OCI-LY3 (cell line): ENCODE results near the gene RMND5B.

ENCODE experiments used
- H2AFZ ChIP-seq: fragments of 200-600, 300-600 bp; shearing (Covaris generic); 2 replicates; pipeline ENCODE4 v1.6.0; 2014; ENCODE audit warnings: antibody characterized with exemption, low read depth, low read length
- H3K27ac ChIP-seq: fragments of 200-600, 300-600 bp; sonication (generic); 2 replicates; pipeline ENCODE4 v1.5.1; 2014; ENCODE audit warnings: mild to moderate bottlenecking, low read length, moderate library complexity, mixed read lengths
- H3K27me3 ChIP-seq: fragments of 200-600, 300-600 bp; sonication (generic); 2 replicates; pipeline ENCODE4 v1.6.1; 2014; ENCODE audit warnings: low read depth, low read length, mixed read lengths
- H3K36me3 ChIP-seq: fragments of 200-600, 300-600 bp; sonication (generic); replicated peaks from 2 replicates; pipeline ENCODE3; 2014; ENCODE audit warnings: low read depth, low read length, mixed read lengths
- H3K4me1 ChIP-seq: fragments of 300-600, 200-600 bp; sonication (generic); 2 replicates; pipeline ENCODE4 v1.6.1; 2014; ENCODE audit warnings: low read length, mixed read lengths
- H3K4me2 ChIP-seq: fragments of 200-600, 300-600 bp; sonication (generic); 2 replicates; pipeline ENCODE4 v1.6.1; 2014; ENCODE audit warnings: low read length, mixed read lengths
- H3K4me3 ChIP-seq: fragments of 300-600, 200-600 bp; sonication (generic); 2 replicates; pipeline ENCODE4 v1.5.1; 2014; ENCODE audit warnings: antibody characterized with exemption, mild to moderate bottlenecking, low read length, moderate library complexity
- H3K79me2 ChIP-seq: fragments of 300-600, 200-600 bp; shearing (Covaris generic); 2 replicates; pipeline ENCODE4 v1.6.1; 2014; ENCODE audit warnings: mild to moderate bottlenecking, low read length, mixed read lengths
- H3K9ac ChIP-seq: fragments of 300-600, 200-600 bp; shearing (Covaris generic); 2 replicates; pipeline ENCODE4 v1.6.0; 2014; ENCODE audit warnings: mild to moderate bottlenecking, low read length, moderate library complexity
- H3K9me3 ChIP-seq: fragments of 200-600, 300-600 bp; shearing (Covaris generic); 2 replicates; pipeline ENCODE4 v1.6.1; 2014; ENCODE audit warnings: low read length, mixed read lengths; ENCODE audit not compliant: insufficient read depth
- H4K20me1 ChIP-seq: fragments of 200-600, 300-600 bp; sonication (generic); 2 replicates; pipeline ENCODE4 v1.6.1; 2016; ENCODE audit warnings: low read length, mixed read lengths; ENCODE audit not compliant: insufficient read depth
- EZH2phosphoT487 ChIP-seq: fragments of 200-600 bp; shearing (Covaris generic); IDR thresholded peaks from 2 replicates; pipeline ENCODE4 v1.6.1; 2018; ENCODE audit warnings: antibody characterized with exemption, mixed run types, low read depth
- TF ChIP-seq, protein P1 (sequence below): fragments of 200-600, 300-600 bp; sonication (generic); IDR thresholded peaks from 2 replicates; pipeline ENCODE4 v1.5.1; 2014; ENCODE audit warnings: antibody characterized with exemption, low read length, low read depth

Gene RMND5B

DNA sequence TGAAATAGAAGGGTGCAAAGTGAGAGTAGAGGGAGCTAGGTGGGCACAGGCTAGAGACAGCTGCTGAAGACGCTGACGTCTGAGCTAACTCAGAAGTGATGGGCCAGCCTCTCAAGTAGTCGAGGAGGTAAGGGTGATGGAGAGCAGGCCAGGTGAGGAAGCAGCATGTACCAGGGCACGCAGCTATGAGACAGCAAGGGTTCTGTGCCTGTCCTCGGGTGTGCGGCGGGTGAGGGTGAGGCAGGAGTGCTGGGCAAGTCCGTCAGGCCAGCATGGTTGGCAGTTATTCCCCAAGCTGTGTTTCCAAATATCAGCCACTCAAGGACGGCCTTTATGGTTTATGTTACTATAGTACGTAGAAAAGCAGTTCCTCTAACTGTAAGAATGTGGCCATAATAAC is 6.2 kb downstream of the RMND5B start:
- no peaks in the 10 kb centered on the region for H3K27me3 ChIP-seq
- no peaks in the 10 kb centered on the region for H3K9me3 ChIP-seq
- peaks cover 17% of the 10 kb centered on the region for H3K79me2 ChIP-seq
- no peak overlapping the region for H3K4me2 ChIP-seq
- H3K4me3 ChIP-seq = no peak overlapping the region
- no peaks in the 10 kb centered on the region for H4K20me1 ChIP-seq
- no peak for TF ChIP-seq EZH2phosphoT487
- TF ChIP-seq, protein P1, sequence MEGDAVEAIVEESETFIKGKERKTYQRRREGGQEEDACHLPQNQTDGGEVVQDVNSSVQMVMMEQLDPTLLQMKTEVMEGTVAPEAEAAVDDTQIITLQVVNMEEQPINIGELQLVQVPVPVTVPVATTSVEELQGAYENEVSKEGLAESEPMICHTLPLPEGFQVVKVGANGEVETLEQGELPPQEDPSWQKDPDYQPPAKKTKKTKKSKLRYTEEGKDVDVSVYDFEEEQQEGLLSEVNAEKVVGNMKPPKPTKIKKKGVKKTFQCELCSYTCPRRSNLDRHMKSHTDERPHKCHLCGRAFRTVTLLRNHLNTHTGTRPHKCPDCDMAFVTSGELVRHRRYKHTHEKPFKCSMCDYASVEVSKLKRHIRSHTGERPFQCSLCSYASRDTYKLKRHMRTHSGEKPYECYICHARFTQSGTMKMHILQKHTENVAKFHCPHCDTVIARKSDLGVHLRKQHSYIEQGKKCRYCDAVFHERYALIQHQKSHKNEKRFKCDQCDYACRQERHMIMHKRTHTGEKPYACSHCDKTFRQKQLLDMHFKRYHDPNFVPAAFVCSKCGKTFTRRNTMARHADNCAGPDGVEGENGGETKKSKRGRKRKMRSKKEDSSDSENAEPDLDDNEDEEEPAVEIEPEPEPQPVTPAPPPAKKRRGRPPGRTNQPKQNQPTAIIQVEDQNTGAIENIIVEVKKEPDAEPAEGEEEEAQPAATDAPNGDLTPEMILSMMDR = no peak
- no peak overlapping the region for H3K27ac ChIP-seq
- H3K4me1 ChIP-seq = no peaks in the 10 kb centered on the region
- peaks cover 22% of the 10 kb centered on the region for H3K36me3 ChIP-seq
- H2AFZ ChIP-seq = no peak overlapping the region
- H3K9ac ChIP-seq = no peak overlapping the region

DNA sequence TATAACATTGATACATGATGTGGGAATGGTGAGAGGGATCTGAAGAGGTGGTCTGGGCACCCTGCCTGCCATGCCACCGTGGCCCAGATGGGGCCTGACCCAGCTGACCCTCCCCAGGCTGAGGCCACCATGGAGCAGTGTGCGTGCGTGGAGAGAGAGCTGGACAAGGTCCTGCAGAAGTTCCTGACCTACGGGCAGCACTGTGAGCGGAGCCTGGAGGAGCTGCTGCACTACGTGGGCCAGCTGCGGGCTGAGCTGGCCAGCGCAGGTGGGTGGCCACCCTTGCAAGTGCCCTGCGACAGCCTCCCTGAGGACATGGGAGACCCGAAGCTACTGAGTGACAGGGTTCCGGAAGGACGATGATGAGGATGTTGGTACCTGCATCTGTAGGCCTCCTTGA is 7.2 kb downstream of the RMND5B start:
- Histone ChIP-seq H3K27me3 (no peaks in the 10 kb centered on the region), H2AFZ (no peak overlapping the region), H3K9ac (no peak overlapping the region), H3K9me3 (no peaks in the 10 kb centered on the region), H3K4me3 (no peak overlapping the region), H3K4me2 (no peak overlapping the region), H4K20me1 (no peaks in the 10 kb centered on the region), H3K27ac (no peak overlapping the region), H3K36me3 (peaks cover 27% of the 10 kb centered on the region), H3K4me1 (no peaks in the 10 kb centered on the region), H3K79me2 (peaks cover 11% of the 10 kb centered on the region)
- TF ChIP-seq EZH2phosphoT487 = no peak
- TF ChIP-seq, protein P1 = no peak

DNA sequence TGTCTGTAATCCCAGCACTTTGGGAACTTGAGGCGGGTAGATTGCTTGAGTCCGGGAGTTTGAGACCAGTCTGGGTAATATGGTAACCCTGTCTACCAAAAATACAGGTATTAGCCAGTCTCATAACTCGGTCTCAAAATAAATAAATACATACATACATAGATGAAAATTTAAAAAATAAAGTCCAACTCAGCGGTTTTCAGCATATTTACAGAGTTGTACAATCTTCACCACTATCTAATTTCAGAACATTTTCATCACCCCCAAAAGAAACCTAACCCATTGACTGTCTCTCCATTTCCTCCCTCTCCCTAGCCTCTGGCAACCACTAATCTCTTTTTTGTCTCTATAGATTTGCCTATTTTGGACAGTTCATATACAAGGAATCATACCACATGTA is 10.7 kb downstream of the RMND5B start:
- H2AFZ ChIP-seq = no peak overlapping the region
- no peak overlapping the region for H3K9ac ChIP-seq
- TF ChIP-seq, protein P1 = no peak
- TF ChIP-seq EZH2phosphoT487 = no peak
- H3K9me3 ChIP-seq = no peaks in the 10 kb centered on the region
- H3K4me1 ChIP-seq = peaks cover 5% of the 10 kb centered on the region; the same call in 1 of the 2 replicates
- no peak overlapping the region for H3K4me3 ChIP-seq
- H3K27ac ChIP-seq = no peak overlapping the region
- no peak overlapping the region for H3K4me2 ChIP-seq
- no peaks in the 10 kb centered on the region for H3K27me3 ChIP-seq
- peaks cover 32% of the 10 kb centered on the region for H3K36me3 ChIP-seq
- H3K79me2 ChIP-seq = no peaks in the 10 kb centered on the region
- no peaks in the 10 kb centered on the region for H4K20me1 ChIP-seq

DNA sequence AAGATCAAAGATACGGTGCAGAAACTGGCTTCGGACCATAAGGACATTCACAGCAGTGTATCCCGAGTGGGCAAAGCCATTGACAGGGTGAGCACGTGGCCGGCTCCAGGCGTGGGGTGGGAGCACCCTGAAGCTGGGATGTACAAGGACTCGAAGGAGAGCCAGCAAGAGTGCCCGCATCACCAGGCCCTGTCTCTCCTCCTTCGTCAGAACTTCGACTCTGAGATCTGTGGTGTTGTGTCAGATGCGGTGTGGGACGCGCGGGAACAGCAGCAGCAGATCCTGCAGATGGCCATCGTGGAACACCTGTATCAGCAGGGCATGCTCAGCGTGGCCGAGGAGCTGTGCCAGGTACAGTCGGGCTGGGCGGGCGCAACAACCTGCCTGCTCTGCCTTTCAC is 11.8 kb downstream of the RMND5B start:
- Histone ChIP-seq H3K9ac (no peak overlapping the region), H3K36me3 (peaks cover 43% of the 10 kb centered on the region), H3K4me1 (peaks cover 6% of the 10 kb centered on the region; the same call in 1 of the 2 replicates), H3K4me2 (no peak overlapping the region), H4K20me1 (no peaks in the 10 kb centered on the region), H3K4me3 (no peak overlapping the region), H3K27ac (no peak overlapping the region), H2AFZ (no peak overlapping the region), H3K79me2 (no peaks in the 10 kb centered on the region), H3K27me3 (no peaks in the 10 kb centered on the region), H3K9me3 (no peaks in the 10 kb centered on the region)
- TF ChIP-seq EZH2phosphoT487 = no peak
- TF ChIP-seq, protein P1 = no peak
